ENCODE measurements around the gene CHD2. TPM values are rescaled to one million over a fixed set of nuclear protein-coding genes. Genes with fewer than 3 reads are reported as not detected.
"Not testable (repeated sequence)": the region's sequence is repeated elsewhere in the genome, so short reads cannot be mapped to it uniquely, and the experiment has no call there.

The CHD2 gene
- total RNA-seq, 1 experiment from 2014 or later, result 81.8 TPM

GRCh38 chr15:93031103-93031464, 131.0 kb downstream of the CHD2 start:
- no peak overlapping the region for H3K27ac ChIP-seq (ENCODE audit: low read length)
- H3K36me3 ChIP-seq (ENCODE audit: control insufficient read depth, insufficient read depth, low read length), result peaks cover 12% of the 10 kb centered on the region
- TF ChIP-seq TCF7L2 (IDR thresholded peaks at IDR 0.05; ENCODE audit: low read depth, low read length) (no peak), POLR2AphosphoS5 (IDR thresholded peaks at IDR 0.05; ENCODE audit: low read depth, low read length) (no peak), SIN3A (IDR thresholded peaks at IDR 0.05; ENCODE audit: borderline replicate concordance, insufficient read depth, low read depth, low read length) (no peak), CTCF (IDR thresholded peaks at IDR 0.05) (no peak), REST (IDR thresholded peaks at IDR 0.05; ENCODE audit: insufficient read depth in 1 of 2, low read depth in 2 of 2, low read length in 1 of 2) (no peak)
- no peak for ATAC-seq
- no peak overlapping the region for H3K4me3 ChIP-seq (ENCODE audit: low read depth in 2 of 2, low read length in 2 of 2)
- no peaks in the 10 kb centered on the region for H3K27me3 ChIP-seq (ENCODE audit: control insufficient read depth, insufficient read depth, low read length)
- CTCF ChIA-PET, result interaction anchor here (0.6 to 3.5 kb wide), 5 partner anchors 19 to 1089 kb away, joined by 3 to 53 read pairs (median 6); no protein-coding TSS in a partner anchor
- POLR2A ChIA-PET, result no interaction called here
- DNase-seq (ENCODE audit: low read depth, low spot score), result no peak
- H3K9me3 ChIP-seq (ENCODE audit: control insufficient read depth, insufficient read depth, low read depth, low read length), result no peaks in the 10 kb centered on the region
- intact Hi-C loops (cut with micrococcal nuclease; ENCODE audit: unreplicated experiment), result loop anchor here (10.0 kb wide), 2 partner anchors 954 to 1294 kb away; no protein-coding TSS in a partner anchor
- no TSS peak for BruUV-seq (replicated peaks)
- in situ Hi-C loops (cut with HindIII; ENCODE audit: low pct_unique_long_range_greater_than_20kb, low sequenced_read_pairs), result no loop called here
- peaks cover 44% of the 10 kb centered on the region for H3K4me1 ChIP-seq (ENCODE audit: control insufficient read depth, insufficient read depth, low read length)

- POLR2A ChIA-PET; BruUV-seq (replicated peaks); ATAC-seq; H3K27me3 ChIP-seq (ENCODE audit: control insufficient read depth, insufficient read depth, low read length); H3K9me3 ChIP-seq (ENCODE audit: control insufficient read depth, insufficient read depth, low read depth, low read length); in situ Hi-C loops (cut with HindIII; ENCODE audit: low pct_unique_long_range_greater_than_20kb, low sequenced_read_pairs); H3K27ac ChIP-seq (ENCODE audit: low read length); DNase-seq (ENCODE audit: low read depth, low spot score); H3K4me3 ChIP-seq (ENCODE audit: low read depth in 2 of 2, low read length in 2 of 2): not testable (repeated sequence)
- Histone ChIP-seq H3K36me3 (ENCODE audit: control insufficient read depth, insufficient read depth, low read length) (peaks cover 11% of the 10 kb centered on the region), H3K4me1 (ENCODE audit: control insufficient read depth, insufficient read depth, low read length) (peaks cover 38% of the 10 kb centered on the region)
- intact Hi-C loops (cut with micrococcal nuclease; ENCODE audit: unreplicated experiment), result loop anchor here (10.0 kb wide), 2 partner anchors 953 to 1293 kb away; no protein-coding TSS in a partner anchor
- CTCF ChIA-PET, result interaction anchor here (0.6 to 1.2 kb wide), 2 partner anchors 19 to 1088 kb away, joined by 3 to 6 read pairs; no protein-coding TSS in a partner anchor
These were observed 131.6 kb downstream of the CHD2 start for GRCh38 chr15:93031557-93032384.

- in situ Hi-C loops (cut with HindIII; ENCODE audit: low pct_unique_long_range_greater_than_20kb, low sequenced_read_pairs); H3K9me3 ChIP-seq (ENCODE audit: control insufficient read depth, insufficient read depth, low read depth, low read length); H3K36me3 ChIP-seq (ENCODE audit: control insufficient read depth, insufficient read depth, low read length); BruUV-seq (replicated peaks); DNase-seq (ENCODE audit: low read depth, low spot score); H3K4me3 ChIP-seq (ENCODE audit: low read depth in 2 of 2, low read length in 2 of 2); H3K27ac ChIP-seq (ENCODE audit: low read length); H3K27me3 ChIP-seq (ENCODE audit: control insufficient read depth, insufficient read depth, low read length); ATAC-seq: not testable (repeated sequence)
- peaks cover 29% of the 10 kb centered on the region for H3K4me1 ChIP-seq (ENCODE audit: control insufficient read depth, insufficient read depth, low read length)
- intact Hi-C loops (cut with micrococcal nuclease; ENCODE audit: unreplicated experiment), result loop anchor here (10.0 kb wide), 2 partner anchors 952 to 1292 kb away; no protein-coding TSS in a partner anchor
- ChIA-PET POLR2A (interaction anchor here (0.6 kb wide), 3 partner anchors 150 to 549 kb away, joined by 3 to 5 read pairs (median 4); no protein-coding TSS in a partner anchor), CTCF (interaction anchor here (0.6 to 1.2 kb wide), 3 partner anchors 38 to 1088 kb away, joined by 3 to 6 read pairs (median 4); no protein-coding TSS in a partner anchor)
These were observed 132.5 kb downstream of the CHD2 start for GRCh38 chr15:93032515-93033206.
